ENCODE measurements around the gene EEA1.

Gene EEA1

GRCh38 chr12:92735131-92735721 is 193.9 kb downstream of the EEA1 start (continued):
- TF ChIP-seq INSM2 (tag by site-specific recombination; IDR thresholded peaks at IDR 0.05) (peak; percentile 90), ZNF645 (tag by site-specific recombination; IDR thresholded peaks at IDR 0.05) (no peak), ZNF654 (tag by site-specific recombination; IDR thresholded peaks at IDR 0.05; ENCODE audit: low read depth) (no peak), YY1 (tag by site-specific recombination; IDR thresholded peaks at IDR 0.05) (no peak), ZNF140 (tag by site-specific recombination; IDR thresholded peaks at IDR 0.05) (no peak), ZNF157 (tag by site-specific recombination; IDR thresholded peaks at IDR 0.05) (no peak), ZNF692 (tag by site-specific recombination; IDR thresholded peaks at IDR 0.05) (peak; percentile 99), ZNF623 (tag by site-specific recombination; IDR thresholded peaks at IDR 0.05) (peak; percentile 96), ZNF792 (tag by site-specific recombination; IDR thresholded peaks at IDR 0.05) (no peak), HOXC10 (CRISPR knock-in tag; IDR thresholded peaks at IDR 0.05) (no peak), ZNF211 (tag by site-specific recombination; IDR thresholded peaks at IDR 0.05; ENCODE audit: low read depth) (no peak), ZNF16 (tag by site-specific recombination; IDR thresholded peaks at IDR 0.05; ENCODE audit: low read depth) (no peak), GLIS2 (tag by site-specific recombination; IDR thresholded peaks at IDR 0.05) (0 out of 2 replicates have a peak, but pooled peaks have one; percentile 15), ZNF776 (tag by site-specific recombination; IDR thresholded peaks at IDR 0.05; ENCODE audit: borderline replicate concordance) (no peak), ZNF175 (tag by site-specific recombination; IDR thresholded peaks at IDR 0.05) (no peak), ZBTB17 (tag by site-specific recombination; IDR thresholded peaks at IDR 0.05) (peak; percentile 71), ZNF19 (tag by site-specific recombination; IDR thresholded peaks at IDR 0.05; ENCODE audit: low read depth) (no peak), KLF7 (tag by site-specific recombination; IDR thresholded peaks at IDR 0.05; ENCODE audit: borderline replicate concordance) (no peak), YY2 (tag by site-specific recombination; IDR thresholded peaks at IDR 0.05) (no peak), HOXD13 (CRISPR knock-in tag; IDR thresholded peaks at IDR 0.05; ENCODE audit: borderline replicate concordance) (no peak), ZNF169 (tag by site-specific recombination; IDR thresholded peaks at IDR 0.05) (no peak), IKZF3 (tag by site-specific recombination; IDR thresholded peaks at IDR 0.05) (peak; percentile 53; the same call in 1 of the 2 replicates), SETDB1 (IDR thresholded peaks at IDR 0.05; ENCODE audit: insufficient read length, low read length) (no peak), ZNF670 (tag by site-specific recombination; IDR thresholded peaks at IDR 0.05; ENCODE audit: low read depth) (no peak), ZNF302 (tag by site-specific recombination; IDR thresholded peaks at IDR 0.05; ENCODE audit: low read depth) (no peak), ZNF596 (tag by site-specific recombination; IDR thresholded peaks at IDR 0.05) (no peak), ZNF600 (tag by site-specific recombination; IDR thresholded peaks at IDR 0.05) (peak; percentile 91), ZNF837 (tag by site-specific recombination; IDR thresholded peaks at IDR 0.05) (no peak), ZNF37A (tag by site-specific recombination; IDR thresholded peaks at IDR 0.05) (no peak), GFI1B (tag by site-specific recombination; IDR thresholded peaks at IDR 0.05) (no peak), ZNF274 (IDR thresholded peaks at IDR 0.05; ENCODE audit: low read length) (no peak), ZNF274 (tag by site-specific recombination; IDR thresholded peaks at IDR 0.05; ENCODE audit: borderline replicate concordance) (no peak), KLF1 (tag by site-specific recombination; IDR thresholded peaks at IDR 0.05) (no peak), TCF7L2 (IDR thresholded peaks at IDR 0.05; ENCODE audit: borderline replicate concordance, low read depth, low read length) (no peak), ZNF280C (tag by site-specific recombination; IDR thresholded peaks at IDR 0.05) (no peak), ZNF510 (tag by site-specific recombination; IDR thresholded peaks at IDR 0.05; ENCODE audit: insufficient replicate concordance) (no peak), ZNF701 (tag by site-specific recombination; IDR thresholded peaks at IDR 0.05) (no peak), ZNF610 (tag by site-specific recombination; IDR thresholded peaks at IDR 0.05; ENCODE audit: borderline replicate concordance) (no peak)

All from HEK293 (cell line).